ENCODE measurements around the gene CAPZB.

CAPZB gene

GRCh38 chr1:19416921-19417470 lies 68.3 kb downstream of the CAPZB start:
- DNase-seq (ENCODE audit: low read depth), result no peak
- H3K4me3 ChIP-seq (ENCODE audit: low read depth, low read length), result no peak overlapping the region
- no peak for TF ChIP-seq CTCF (conservative IDR thresholded peaks at IDR 0.05; ENCODE audit: low read depth, low read length)

GRCh38 chr1:19416145-19416544 lies 69.2 kb downstream of the CAPZB start:
- no peak overlapping the region for H3K4me3 ChIP-seq (ENCODE audit: low read depth, low read length)
- TF ChIP-seq CTCF (conservative IDR thresholded peaks at IDR 0.05; ENCODE audit: low read depth, low read length), result no peak
- DNase-seq (ENCODE audit: low read depth), result no peak

- TF ChIP-seq CTCF (conservative IDR thresholded peaks at IDR 0.05; ENCODE audit: low read depth, low read length), result no peak
- peak; percentile 42 for DNase-seq (ENCODE audit: low read depth)
- H3K4me3 ChIP-seq (ENCODE audit: low read depth, low read length), result no peak overlapping the region
Measured at GRCh38 chr1:19414515-19415121, 70.7 kb downstream of the CAPZB start.

GRCh38 chr1:19413999-19414398 lies 71.3 kb downstream of the CAPZB start:
- DNase-seq (ENCODE audit: low read depth), result no peak
- no peak overlapping the region for H3K4me3 ChIP-seq (ENCODE audit: low read depth, low read length)

GRCh38 chr1:19412654-19413053 lies 72.7 kb downstream of the CAPZB start:
- TF ChIP-seq CTCF (conservative IDR thresholded peaks at IDR 0.05; ENCODE audit: low read depth, low read length), result no peak
- DNase-seq (ENCODE audit: low read depth), result no peak
- H3K4me3 ChIP-seq (ENCODE audit: low read depth, low read length), result no peak overlapping the region

More at GRCh38 chr1:19413999-19414398, 71.3 kb downstream of the CAPZB start:
- TF ChIP-seq CTCF (conservative IDR thresholded peaks at IDR 0.05; ENCODE audit: low read depth, low read length), result no peak

GRCh38 chr1:19411612-19412011 lies 73.7 kb downstream of the CAPZB start:
- TF ChIP-seq CTCF (conservative IDR thresholded peaks at IDR 0.05; ENCODE audit: low read depth, low read length), result no peak
- H3K4me3 ChIP-seq (ENCODE audit: low read depth, low read length), result no peak overlapping the region

GRCh38 chr1:19410393-19410792 lies 74.9 kb downstream of the CAPZB start:
- peak; percentile 30 for TF ChIP-seq CTCF (conservative IDR thresholded peaks at IDR 0.05; ENCODE audit: low read depth, low read length)
- H3K4me3 ChIP-seq (ENCODE audit: low read depth, low read length), result no peak overlapping the region
- no peak for DNase-seq (ENCODE audit: low read depth)

More at GRCh38 chr1:19411612-19412011, 73.7 kb downstream of the CAPZB start:
- no peak for DNase-seq (ENCODE audit: low read depth)

Measured in choroid plexus epithelial cell (primary cell).